Inferior parietal cortex (tissue), 1 donor: ENCODE measurements around the gene PKNOX2.

Experiments
- DNase-seq: peaks from one replicate; pipeline ENCODE4 v3.0.0-alpha.2; 2016; ENCODE audit errors: extremely low spot score

Gene PKNOX2

DNA sequence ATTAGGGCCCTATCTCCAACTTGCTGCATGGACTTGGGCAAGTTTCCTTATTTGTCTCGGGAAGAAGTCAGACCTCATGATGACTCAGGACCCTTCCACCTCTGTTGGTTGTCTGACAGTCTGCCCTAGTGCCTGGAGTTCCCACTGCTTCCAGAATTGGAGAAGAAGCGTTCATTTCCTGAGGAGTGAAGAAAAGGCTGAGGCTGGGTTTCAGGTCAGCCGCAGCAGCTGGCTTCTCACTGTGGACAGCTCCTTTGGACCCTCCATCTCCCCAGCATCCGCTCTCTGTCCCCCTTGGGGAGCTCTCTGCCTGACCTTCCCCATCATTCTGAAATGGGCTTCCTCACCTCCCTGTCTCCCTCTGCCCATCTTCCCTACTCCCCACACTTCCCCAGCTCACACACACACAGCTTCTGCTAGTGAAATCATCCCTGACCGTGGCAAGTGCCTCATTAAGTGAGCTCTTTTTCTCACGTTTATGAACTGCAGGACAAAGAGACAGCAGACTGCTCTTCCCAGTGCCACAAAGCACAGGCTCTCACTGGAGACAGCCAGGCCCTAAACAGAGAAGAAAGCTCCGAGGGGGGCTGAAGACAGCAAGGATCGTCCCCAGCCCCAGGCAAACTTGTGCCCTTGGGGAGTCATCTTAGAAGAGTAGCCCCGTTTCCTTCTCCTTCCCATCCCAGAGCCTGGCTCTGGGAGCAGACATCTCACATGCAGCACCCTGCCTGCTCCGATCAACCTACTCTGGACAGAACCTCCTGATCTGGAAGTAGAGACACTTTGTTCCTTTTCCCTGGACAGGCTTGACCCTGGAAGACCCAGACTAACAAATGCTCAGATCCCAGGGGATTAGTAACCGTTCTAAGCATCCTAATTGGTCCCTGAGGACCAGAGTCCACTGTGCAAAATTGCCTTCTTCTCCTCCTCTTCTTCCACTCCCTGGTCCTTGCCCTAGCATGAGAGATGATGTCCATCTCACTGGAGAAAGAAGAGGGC lies 173.6 kb downstream of the PKNOX2 start:
- DNase-seq = no peak

DNA sequence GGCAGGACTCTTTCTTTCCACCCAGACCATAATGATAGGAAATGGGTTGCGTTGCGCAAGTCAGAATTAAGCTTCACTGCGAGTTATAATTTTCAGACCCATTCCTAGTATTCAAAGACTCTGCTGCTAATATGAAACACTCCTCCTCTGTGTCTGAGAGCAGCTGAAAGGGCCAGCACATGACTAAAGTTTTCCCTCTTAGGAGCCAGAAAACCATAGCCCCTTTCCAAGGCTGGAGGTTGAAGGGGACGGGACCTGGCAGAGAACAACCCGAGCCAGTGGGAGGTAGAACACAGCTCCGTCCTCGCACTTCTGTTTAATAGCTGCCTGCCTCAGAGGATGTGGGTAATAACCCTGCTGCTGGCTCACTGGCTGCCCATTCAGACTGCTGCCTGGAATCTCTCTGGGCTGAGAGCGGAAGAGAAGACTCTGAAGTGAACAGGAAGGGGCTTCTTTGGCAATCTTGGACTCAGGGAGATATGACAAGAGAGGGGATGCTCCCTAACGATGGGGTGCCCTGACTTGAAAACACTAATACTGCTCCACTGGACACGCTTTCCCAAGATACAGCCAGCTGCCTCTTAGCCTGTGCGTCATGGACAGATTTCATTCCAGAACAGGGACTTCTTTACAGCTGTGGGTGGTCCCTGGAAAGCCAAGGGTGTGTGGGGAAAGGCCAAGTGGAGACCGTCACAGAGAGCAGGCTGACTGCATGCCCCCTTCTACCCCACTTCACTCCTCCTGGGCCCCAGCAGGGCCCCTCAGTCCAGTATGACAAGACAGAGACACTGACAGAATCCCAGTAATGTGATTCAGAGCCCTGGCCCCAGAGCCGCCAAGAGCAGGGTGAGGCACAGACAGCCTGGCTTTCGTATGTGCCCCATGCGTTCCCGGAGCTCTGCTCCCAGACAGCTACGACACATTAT lies 174.6 kb downstream of the PKNOX2 start:
- DNase-seq = no peak

DNA sequence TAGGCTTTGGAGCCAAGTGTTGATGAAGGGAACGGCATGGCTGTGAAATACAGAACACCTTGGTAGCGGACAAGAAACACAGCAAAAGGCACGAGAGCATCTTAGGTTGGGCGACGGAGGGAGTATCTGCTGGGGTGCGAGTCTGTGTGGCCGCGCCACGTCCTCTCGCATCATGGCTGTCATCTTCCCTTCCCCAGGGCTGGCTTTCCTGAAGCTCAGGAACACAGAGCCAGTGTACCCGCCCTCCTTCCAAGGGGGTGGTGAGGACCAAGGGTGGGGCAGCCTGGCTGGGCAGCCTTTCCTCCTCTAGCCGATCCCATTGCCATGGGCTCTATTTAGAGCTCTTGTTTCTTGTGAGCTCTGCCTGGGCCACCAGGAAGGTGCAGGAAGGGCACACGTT lies 177.1 kb downstream of the PKNOX2 start:
- no peak for DNase-seq

DNA sequence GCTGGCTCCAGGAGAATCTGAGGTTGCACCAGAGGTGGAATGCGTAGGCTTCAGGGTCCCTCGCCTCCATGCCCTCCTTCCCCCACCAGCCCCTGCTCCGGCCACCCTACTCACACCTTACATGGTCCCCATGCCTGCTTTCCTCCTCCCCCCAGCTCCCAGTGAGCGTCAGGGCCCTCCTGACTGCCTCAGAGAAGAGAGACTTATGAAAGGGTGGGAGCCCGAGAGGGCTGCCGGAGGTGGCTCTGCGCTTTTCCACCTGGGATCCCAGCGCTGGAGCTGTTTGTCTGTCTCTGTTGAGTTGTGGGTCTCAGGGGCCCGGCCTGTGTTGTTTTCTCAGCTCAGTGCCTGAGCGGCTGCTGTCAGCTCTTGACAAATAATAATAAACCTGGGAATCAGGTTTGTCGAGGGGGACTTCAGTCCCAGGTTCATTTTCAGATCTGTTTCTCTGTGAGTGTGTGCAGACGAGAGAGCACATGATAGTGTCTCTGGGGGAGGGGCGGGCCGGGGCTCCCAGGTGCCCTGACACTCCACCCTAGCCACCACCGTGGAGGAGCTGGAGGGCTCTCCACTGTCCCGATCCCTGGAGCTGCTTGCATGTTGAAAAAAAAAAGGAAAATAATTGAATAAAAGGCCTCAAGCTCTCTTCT lies 177.9 kb downstream of the PKNOX2 start:
- no peak for DNase-seq

DNA sequence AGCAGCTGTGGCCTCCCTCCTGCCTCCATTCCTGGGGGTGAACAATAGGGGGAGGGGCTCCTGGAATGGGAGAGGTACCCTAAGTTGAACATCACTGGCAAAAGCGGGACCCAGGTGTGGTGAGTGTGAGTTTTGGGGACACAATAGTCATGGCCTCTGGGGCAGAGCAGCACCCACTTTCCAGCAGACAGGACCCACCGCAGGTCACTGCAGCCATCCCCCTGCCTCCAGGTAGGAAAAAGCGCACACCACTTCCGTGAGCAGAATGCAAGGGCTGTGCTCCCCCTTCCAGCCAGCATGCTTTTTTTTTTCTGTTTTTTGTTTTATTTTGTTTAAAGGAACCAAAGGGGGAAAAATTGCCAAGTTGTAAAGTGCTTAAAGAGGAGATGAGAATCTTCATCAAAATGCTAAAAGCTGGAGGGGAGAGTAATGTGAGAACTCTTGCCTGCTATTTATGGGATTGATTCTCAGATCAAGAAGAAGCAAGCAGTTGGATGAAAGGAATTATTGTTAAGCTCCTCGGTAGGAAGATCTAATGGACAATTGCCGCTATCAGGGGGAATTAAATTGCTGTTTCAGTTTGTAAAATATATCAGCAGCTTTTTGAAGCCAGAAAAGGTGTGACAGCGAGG lies 178.7 kb downstream of the PKNOX2 start:
- DNase-seq = no peak

DNA sequence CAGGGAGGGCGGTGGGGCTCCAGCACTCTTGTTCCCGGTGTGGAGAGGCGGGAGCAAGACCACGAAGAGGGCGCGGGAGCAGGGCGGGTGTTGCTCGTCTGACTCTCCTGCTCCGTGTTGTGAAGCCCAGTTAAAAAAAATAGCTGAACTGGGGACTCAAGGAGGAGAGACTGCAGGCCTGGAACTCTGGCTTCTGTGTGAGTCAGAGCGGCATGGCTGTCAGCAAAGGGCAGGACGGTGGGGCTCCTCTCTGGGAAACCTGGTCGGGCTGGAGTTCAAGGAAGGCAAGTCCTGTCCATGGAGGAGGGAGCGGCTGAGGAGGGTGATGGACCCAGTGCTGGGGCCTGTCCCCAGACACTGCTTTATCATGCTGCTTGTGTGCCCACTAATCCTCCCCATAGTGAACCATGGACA lies 179.2 kb downstream of the PKNOX2 start:
- no peak for DNase-seq

- DNase-seq = no peak
Measured at GRCh38 chr11:125344846-125345420, 180.4 kb downstream of the PKNOX2 start.

- peak; percentile 85 for DNase-seq
Measured at GRCh38 chr11:125345421-125346178, 181.0 kb downstream of the PKNOX2 start.

DNA sequence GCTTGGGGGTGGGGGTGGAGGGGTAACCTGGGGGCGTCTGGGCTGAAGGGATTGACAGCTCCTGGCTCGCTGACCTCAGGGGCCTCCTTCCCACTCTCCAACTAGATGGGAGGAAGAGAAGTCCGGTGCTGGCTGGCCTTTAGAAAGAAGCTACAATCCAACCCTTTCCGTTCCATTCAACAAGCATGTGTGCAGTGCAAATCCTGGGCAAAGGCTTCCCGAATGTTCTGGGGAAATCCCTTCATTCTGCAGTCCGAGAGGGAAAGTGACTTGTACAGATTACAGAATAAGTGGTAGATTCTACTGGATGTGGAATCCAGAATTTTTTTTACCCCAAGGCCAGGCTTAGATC lies 181.6 kb downstream of the PKNOX2 start:
- DNase-seq = no peak

DNA sequence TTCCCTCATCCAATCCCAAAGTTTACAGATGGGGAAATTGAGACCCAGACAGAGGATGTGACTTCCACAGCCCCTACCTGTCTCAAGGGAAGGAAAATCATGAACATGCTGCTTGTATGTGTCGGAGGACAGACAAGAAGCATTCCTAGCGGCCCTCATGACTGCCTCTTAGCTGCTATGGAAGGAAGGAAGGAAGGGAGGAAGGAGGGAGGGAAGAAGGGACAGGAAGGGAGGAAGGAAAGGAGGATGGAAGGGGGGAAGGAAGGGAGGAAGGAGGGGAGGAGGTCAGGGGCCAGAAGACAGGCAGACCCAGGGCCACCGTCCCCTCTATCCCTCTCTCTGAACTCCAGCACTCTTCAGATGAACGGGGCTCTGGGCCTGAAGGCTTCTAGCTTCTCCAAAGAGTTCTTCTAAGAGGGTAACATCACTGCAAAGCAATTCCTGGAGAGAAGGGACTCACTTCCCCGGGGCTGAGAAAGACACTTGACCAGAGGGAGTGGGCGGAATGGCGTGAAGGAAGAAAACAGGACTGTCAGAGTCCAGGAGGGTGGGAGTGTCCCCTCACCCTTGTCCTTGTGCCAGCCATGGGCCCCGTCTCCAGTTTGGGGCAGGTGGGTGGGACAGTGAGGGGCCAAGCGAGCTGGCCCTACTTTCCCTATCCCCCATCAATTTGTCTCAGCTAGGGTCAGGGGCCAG lies 182.2 kb downstream of the PKNOX2 start:
- no peak for DNase-seq

- DNase-seq = no peak
Measured at GRCh38 chr11:125347261-125347585, 182.7 kb downstream of the PKNOX2 start.

DNA sequence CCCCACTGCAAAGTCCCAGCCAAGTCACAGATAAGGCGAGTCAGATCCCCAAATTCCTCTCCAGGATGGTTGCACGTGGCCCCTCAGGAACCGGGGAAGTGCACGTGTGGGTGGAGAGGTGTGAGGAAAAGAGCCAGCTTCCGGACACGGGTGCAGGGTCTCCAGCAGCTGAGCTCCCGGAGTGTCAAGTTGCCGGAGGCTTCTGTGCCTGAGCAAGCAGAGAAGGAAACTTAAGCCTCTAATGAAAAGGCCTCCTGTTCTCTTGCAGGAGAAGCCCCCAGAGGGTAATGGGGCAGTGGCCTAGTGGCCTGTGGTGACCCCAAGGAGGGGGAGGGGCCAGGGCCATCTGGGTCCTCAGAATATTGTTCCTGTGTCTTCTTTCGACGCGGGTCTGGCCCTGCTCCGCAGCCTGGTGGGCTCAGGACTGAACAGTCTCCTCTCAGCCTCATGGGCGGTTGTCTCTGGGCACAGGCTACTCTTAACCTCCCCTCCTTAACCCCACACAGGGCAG lies 183.6 kb downstream of the PKNOX2 start:
- DNase-seq = no peak

- peak; percentile 79 for DNase-seq
Measured at GRCh38 chr11:125348674-125349309, 184.2 kb downstream of the PKNOX2 start.

GRCh38 chr11:125350206-125351032 lies 185.9 kb downstream of the PKNOX2 start:
- DNase-seq = no peak

GRCh38 chr11:125351033-125351867 lies 186.7 kb downstream of the PKNOX2 start:
- no peak for DNase-seq

- DNase-seq = no peak
Measured at GRCh38 chr11:125351868-125352250, 187.3 kb downstream of the PKNOX2 start.

- DNase-seq = no peak
Measured at GRCh38 chr11:125356797-125357196, 192.2 kb downstream of the PKNOX2 start.
